SU-DHL-6 (cell line): ENCODE data around the gene SDCCAG8.

Experiments
- EZH2phosphoT487 ChIP-seq: fragments of 200-600 bp; sonication (generic), shearing (Covaris generic); conservative IDR thresholded peaks from 2 replicates; pipeline ENCODE4 v1.6.1; 2018; ENCODE audit warnings: mild to moderate bottlenecking, antibody characterized with exemption, low read length, moderate library complexity, mixed read lengths
- TF ChIP-seq, protein P1 (sequence below): fragments of 200-600 bp; sonication (generic); IDR thresholded peaks from one replicate; pipeline ENCODE4 v1.5.1; 2017; ENCODE audit warnings: antibody characterized with exemption, mild to moderate bottlenecking, low read length, moderate library complexity; ENCODE audit not compliant: insufficient read depth, poor library complexity, severe bottlenecking

DNA sequence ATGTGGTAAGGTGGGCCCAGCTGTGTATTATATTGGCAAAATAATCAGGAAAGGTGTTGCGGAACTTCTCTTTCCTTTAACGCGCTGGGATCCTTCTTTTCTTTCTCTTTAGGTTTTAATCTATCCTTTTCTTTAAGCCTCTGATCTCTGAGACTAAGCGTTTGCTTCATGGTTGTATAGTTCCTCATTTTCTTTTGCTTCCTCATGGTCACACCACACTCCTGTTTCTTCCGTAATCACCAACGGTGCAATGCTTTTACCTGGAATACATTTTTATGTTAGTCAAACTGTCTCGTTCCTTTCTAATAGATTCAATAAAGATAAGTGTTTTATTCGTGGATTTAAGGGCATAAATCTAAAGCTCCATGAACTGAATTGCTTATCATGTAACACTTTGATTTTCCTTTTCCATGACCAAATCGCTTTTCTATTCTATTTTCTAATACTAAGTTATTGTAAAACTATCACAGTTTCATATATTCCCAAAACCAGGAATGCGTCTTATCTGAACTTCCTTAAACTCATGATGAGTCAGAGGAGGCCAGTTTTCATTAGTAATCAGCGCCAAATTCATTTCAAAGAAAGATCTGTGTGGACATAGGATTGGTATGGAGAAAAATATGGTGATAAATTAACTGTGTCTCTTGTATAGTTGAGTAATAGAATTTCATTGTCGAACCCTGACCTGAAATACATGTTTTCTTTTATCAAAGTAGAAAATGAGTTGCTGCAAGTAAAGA, 12.2 kb downstream of the SDCCAG8 start:
- TF ChIP-seq, protein P1, sequence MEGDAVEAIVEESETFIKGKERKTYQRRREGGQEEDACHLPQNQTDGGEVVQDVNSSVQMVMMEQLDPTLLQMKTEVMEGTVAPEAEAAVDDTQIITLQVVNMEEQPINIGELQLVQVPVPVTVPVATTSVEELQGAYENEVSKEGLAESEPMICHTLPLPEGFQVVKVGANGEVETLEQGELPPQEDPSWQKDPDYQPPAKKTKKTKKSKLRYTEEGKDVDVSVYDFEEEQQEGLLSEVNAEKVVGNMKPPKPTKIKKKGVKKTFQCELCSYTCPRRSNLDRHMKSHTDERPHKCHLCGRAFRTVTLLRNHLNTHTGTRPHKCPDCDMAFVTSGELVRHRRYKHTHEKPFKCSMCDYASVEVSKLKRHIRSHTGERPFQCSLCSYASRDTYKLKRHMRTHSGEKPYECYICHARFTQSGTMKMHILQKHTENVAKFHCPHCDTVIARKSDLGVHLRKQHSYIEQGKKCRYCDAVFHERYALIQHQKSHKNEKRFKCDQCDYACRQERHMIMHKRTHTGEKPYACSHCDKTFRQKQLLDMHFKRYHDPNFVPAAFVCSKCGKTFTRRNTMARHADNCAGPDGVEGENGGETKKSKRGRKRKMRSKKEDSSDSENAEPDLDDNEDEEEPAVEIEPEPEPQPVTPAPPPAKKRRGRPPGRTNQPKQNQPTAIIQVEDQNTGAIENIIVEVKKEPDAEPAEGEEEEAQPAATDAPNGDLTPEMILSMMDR = no peak
- no peak for TF ChIP-seq EZH2phosphoT487
